GM19239 (cell line): ENCODE measurements around the gene CAPZB.

Experiments
- DNase-seq: peaks from one replicate; pipeline ENCODE4 v3.0.0; 2011; ENCODE audit warnings: low spot score; ENCODE audit not compliant: insufficient read length
- FAIRE-seq: peaks from 2 replicates; lab custom pipeline; 2011; peaks lifted over from hg19 to GRCh38; lab: Jason Lieb, UNC

The CAPZB gene

DNA sequence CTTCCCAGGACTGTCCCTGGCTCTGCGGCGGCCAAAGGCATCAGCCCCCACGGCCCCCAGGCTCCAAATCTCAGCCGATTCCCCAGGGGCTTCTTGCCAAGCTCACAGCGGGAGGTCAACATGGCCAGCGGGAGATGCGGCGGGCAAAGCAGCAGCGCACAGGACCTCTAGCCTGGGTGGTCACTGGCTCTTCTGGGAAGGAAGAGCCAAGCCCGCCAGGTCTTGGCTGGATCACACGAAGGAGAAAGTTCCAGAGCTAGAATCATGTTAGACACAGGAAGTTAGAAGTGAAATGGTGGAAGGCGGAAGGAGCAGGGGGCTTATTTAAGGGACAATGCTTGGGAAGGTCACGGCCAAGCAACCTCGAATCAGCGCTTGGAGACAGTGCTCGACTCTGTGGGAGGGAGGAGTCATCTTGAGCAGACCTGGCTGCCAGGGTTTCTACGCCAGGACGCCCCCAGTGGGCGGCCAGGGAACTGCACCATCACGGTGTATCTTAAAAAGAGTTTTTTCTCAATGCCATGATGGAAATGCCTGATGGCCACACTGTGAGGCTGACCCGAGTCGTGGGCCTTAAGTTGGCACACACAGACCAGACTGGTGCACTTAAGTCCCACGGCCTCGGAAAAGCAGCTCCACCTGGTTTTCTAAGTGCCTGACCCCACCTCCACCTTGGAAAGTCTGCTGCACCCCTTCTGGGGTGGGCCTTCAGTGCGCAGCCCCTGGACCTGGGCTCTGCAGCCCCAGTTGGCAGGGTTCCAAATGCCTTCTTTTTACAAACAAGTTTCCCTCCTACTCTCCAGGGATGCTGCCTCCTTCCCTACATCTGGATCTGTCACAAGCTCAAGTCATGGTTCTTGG, 143.9 kb downstream of the CAPZB start:
- peak; percentile 88 for FAIRE-seq

DNA sequence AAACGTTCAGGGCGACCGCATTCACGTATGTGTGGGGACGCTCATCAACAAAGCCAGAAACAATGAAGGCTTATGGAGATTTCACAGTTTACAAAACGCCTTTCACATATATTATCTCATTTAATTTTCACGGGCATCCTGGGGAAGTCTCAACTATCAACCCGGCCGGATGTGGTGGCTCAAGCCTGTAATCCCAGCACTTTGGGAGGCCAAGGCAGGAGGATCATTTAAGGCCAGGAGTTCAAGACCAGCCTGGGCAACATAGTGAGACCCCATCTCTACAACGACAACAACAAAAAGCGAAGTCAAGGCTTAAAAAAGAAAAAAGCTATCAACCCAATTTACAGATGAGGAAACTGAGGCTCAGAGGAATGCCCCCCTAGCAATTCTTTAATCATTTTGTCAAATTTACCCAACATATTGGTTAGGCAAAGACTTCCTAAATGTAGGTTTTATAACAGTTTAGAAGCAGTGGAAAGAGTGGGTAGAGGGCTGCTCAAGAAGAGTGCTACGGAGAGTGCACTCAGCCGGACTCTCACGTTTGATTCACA, 144.9 kb downstream of the CAPZB start:
- FAIRE-seq (no peak), DNase-seq (no peak)

More for the DNA sequence above, 143.9 kb downstream of the CAPZB start:
- DNase-seq: peak; percentile 90

DNA sequence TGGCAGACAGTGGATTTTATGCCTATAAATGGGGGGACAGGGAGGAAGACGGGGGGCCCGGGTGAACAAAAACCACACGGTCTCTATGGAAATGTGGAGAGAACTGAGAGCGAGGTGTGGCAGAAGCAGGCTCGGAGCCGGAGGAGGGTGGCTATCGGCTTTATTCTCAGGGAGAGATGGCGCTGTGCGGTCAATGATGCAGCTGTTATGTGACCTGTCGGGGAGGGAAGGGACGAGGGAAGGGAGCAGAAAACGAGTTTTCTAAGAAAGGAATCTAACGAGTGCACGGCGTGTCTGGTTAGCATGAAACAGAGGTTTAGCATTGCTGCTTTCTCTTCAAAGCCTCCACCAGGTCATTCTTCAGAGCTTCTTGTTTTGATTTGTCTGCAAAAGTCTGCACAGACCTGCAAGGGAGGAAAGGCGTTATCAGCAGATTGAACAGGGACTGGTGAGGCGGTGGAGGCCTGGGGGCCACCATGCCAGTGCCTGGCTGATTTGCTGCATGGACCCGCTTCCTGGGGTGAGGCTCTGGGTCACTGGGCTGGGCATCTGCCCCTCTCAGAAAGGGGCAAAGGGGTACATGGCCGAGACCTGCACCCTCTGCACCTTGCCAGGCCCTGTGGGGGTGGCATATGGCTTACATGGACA, 146.0 kb downstream of the CAPZB start:
- no peak for FAIRE-seq
- no peak for DNase-seq

DNA sequence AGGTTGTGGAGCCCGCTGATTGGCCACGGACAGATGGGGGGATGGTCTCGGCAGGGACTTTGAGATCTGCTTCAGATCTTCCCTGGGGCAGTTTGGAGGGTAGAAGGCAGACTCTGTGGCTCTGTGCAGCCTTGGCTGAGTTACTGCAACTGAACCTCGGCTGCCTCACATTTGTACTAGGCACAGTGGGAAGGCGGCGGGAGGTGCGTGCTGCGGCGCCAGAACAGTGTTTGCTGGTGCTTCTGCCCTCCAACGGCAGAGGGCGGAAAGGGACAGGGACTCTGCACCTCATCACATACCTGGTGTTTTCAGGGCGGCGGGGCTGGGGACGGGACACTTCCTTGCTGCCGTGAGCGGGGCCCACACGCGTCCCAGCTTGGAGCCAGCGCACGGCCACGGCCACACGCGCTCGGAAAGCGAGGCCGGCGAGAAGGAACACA, 147.0 kb downstream of the CAPZB start:
- FAIRE-seq (no peak), DNase-seq (no peak)

DNA sequence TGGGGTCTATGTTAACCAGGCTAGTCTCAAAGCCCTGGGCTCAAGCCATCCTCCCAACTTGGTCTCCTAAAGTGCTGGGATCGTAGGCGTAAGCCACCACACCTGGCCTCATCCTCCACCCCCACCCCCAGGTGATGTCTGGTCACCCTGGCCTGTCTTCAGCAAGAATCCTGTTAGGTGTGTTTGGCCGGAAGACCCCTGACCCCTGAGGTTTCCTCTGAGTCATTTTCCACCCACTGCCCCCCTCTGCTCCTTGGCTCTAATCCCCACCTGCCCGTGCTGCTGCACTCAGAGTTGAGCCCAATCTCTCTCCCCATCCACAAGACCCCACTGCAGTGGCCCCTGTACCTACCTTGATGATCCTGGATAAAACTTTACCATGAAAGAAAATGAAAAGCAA, 148.1 kb downstream of the CAPZB start:
- no peak for DNase-seq
- no peak for FAIRE-seq

DNA sequence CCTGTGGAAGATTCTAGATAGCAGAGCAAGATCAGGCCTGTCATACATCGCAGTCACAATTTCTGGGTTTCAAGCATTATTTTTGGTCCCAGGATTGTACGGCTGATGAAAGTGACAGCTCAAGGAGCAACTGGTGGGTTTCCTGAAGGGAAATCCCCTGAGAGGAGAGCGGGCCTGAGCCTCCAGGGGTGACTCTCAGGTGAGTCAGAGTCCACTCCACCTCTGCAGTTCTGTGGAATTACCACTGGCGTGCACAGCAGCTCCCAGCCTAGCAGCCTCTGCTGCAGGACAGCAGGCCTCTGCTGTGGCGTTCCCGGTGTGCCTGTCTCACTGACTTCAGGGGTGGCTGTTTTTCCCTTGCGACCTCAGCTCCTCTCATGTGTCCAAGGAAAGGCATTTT, 148.8 kb downstream of the CAPZB start:
- no peak for FAIRE-seq
- DNase-seq: no peak

DNA sequence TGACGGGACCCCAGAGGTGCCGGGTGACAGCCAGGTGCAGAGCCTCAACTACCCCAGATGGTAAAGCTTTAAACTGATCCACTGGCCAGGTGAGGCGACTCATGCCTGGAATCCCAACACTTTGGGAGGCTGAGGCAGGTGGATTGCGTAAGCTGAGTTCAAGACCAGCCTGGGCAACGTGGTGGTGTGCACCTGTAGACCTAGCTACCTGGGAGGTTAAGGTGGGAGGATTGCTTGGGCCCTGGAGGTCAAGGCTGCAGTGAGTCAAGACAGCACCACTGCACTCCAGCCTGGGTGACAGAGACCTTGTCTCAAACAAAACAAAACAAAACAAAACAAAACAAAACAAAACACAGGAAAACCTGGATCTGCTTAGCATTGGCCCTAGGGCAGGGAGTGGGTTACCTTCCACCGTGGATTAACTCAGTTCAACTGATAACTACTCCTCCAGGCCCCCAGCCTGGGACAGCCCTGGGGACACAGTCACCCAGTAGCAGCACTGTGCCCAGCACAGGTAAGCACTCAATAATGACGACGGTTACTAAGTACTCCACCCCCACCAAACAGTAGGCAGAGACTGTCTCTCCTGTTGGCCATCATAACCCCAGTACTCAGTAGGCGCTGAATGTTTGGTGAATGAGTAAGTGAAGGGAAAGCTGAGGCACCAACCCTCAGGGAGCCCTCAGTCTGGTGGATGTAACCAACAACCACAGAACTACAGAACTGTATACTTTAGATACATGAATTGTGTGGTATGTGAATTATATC, 151.6 kb downstream of the CAPZB start:
- DNase-seq: no peak
- FAIRE-seq: no peak

DNA sequence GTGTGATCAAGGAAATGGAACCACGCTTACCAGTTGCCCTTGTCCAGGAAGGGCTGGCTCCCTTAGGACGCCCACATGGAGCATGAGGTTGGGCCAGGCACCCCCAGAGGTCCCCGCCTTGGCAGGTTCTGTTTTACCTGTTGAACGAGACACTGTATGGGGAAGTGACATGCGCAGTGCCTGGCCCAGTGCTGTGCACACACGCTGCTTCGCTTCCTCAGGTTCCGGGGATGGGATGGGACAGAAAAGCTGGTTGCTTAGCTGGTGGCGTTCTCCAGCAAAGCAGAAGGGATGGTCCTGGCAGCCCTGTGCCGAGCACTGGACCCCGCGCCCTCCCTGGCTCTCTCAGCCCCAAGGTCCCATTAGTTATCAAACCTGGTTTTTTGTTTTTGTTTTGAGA, 152.5 kb downstream of the CAPZB start:
- no peak for FAIRE-seq

DNA sequence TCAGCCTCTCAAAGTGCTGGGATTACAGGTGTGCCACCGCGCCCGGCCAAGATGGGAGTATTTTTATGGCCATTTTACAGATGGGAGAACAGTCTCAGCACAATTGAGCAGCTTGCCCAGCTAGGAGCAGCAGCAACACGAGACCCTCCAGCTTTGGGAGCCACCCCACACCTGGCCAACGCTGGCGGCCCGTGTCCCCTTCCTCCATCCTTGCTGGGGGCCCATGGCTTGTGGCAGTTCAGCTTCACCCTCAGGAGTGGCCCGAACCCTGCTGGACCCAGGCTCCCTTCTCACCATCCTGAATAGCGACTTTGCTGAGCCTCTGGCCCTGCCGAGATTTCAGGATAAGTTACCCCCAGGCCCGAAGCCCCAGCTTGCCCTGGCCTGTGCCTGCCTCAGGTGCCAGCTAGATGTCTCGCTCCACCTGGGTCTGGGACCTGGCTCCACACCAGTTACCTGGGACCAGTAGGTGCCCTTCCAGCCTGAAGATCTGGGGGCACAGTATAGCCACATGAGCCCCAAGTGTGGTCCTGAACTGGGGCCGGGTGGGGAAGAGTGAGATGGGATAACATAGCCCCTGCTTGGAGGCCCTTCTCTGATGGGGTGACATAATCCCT, 154.0 kb downstream of the CAPZB start:
- FAIRE-seq (no peak), DNase-seq (no peak)

More for the DNA sequence above, 152.5 kb downstream of the CAPZB start:
- DNase-seq: no peak

DNA sequence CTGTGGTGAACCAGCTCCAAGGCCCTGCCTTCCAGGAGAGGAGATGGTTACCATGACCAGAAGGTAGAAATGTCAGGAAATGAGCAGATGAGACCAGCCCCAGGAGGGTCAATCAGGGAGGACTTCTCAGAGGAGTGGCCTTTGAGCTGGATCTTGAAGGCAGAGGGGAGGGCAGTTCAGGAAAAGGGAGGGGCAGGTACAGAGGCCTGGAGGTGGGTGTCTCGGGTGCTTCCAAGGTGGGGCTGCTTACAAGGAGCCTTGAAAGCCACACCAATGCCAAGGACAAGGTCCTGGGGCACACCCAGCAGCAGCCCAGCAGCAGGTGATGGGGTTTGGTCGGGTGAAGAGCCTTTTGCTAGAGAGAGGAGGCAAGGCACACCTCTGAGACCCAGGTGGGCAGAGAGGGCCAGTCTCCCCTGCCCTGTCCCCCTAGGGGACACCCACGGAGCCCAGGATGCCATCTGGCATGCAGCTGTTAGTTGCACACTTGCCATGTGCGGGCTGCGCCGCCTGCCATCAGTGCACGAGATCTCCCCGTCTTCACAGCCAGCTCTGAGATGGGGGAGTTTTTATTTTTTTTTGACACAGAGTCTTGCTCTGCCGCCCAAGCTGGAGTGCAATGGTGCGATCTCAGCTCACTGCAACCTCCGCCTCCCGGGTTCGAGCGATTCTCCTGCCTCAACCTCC, 154.7 kb downstream of the CAPZB start:
- FAIRE-seq: no peak
- no peak for DNase-seq

DNA sequence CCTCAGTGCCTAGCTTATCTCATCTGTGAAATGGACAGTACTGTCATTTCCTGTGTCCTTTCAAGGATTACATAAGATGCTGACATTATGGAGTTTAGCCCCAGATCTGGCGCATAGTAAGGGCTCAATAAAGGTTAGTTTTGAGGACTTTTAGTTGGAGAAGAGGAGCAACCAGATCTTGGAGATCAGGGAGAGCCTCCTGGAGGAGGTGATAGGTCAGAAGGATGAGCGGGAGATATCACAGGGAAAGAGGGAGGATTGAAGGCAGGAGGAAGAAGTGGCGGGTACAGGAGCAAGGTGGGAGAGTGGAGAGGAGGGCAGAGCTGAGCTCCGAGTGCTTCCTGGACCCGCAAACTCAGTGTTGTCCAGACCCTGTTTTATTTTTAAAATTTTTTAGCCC, 155.7 kb downstream of the CAPZB start:
- DNase-seq: no peak

DNA sequence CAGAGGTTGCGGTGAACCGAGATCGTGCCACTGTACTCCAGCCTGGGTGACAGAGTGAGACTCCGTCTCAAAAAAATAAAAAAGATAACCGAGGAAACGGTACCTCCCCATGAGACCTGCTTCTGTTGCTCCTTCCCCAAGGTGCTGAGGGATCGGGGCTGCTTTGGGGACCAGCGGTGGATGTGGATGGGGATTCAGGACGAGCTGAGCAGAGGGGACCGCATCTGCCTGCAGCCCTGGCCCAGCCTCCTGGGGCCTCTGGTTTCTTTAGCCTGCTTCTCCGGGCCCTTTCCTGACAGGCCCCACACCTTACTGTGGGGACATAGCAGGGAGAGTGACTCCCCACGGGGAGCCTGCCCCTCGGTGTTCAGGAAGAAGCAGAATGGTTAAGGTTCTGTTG, 156.2 kb downstream of the CAPZB start:
- no peak for DNase-seq
- FAIRE-seq: no peak

More for the DNA sequence above, 155.7 kb downstream of the CAPZB start:
- FAIRE-seq: no peak

DNA sequence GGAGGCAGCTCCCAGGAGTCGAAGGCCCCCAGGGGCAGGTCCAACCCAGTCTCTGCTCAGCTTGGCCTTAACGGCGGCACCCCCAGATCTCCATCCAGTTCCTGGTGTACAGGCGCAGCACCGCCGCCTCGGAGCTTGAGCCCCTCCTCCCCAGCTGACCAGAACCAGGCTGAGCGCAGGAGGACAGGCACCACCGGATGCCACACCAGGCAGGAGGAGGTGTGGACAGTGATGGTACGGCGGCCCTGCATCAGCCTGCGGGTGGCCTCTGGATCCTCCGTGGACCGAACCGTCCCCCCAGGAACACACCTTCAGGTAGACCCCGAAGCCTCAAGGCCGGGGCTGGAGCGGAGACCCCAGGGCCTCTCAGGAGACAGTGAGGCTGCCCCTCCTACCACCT, 156.9 kb downstream of the CAPZB start:
- DNase-seq: no peak

DNA sequence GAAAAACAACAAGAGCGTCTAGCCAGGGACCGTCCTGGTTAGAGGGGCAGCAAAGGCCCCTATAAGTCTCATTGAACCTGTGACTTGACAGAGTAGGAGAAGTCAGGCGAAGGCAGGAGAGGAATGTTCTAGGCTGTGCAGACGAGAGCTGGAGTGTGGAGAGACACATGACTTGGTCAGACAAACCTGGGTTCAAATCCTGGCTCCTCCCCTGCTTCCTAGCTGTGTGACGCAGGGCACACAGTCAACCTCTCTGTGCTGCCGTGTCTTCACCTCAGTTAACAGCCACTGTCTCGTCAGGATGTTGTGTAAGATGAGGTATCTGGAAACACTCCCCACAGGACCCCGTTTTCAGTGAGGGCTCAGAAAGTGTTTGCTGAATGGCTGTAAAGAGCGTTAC, 157.6 kb downstream of the CAPZB start:
- FAIRE-seq (no peak), DNase-seq (no peak)

More for the DNA sequence above, 156.9 kb downstream of the CAPZB start:
- FAIRE-seq: no peak

DNA sequence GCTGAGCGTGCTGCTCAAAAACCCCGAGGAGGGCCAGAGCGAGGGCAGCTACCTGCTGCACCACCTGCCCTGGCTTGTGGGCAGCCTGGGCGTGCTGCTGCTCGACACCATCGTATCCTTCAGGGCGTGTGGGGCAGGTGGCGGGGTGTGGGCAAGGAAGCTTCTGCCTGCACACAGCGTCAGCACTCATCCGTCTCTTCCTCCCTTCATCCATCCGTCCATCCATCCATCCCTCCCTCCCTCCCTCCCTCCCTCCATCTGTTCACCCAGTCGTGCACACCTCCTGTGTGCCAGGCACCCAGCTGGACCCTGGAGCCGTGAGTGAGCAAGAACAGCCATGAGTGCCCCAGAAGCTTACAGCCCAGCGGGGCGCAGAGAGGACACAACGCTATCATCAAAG, 158.0 kb downstream of the CAPZB start:
- no peak for DNase-seq
- FAIRE-seq: no peak

DNA sequence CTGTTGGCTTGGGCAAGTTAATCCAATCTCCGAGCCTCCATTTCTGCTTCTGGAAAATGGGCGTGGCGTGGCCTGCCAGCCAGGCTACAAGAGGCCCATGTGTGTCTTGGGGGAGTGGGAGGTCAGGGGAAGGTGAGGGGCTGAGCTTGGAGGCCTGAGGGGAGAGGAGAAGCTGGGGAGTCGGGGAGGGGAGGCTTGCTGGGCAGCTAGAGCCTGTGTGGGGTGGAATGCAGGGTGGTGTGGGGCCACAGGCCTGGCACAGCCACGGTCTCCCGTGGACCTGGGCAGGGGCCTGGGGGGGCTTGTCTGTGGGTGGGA, 158.6 kb downstream of the CAPZB start:
- FAIRE-seq (no peak), DNase-seq (no peak)

DNA sequence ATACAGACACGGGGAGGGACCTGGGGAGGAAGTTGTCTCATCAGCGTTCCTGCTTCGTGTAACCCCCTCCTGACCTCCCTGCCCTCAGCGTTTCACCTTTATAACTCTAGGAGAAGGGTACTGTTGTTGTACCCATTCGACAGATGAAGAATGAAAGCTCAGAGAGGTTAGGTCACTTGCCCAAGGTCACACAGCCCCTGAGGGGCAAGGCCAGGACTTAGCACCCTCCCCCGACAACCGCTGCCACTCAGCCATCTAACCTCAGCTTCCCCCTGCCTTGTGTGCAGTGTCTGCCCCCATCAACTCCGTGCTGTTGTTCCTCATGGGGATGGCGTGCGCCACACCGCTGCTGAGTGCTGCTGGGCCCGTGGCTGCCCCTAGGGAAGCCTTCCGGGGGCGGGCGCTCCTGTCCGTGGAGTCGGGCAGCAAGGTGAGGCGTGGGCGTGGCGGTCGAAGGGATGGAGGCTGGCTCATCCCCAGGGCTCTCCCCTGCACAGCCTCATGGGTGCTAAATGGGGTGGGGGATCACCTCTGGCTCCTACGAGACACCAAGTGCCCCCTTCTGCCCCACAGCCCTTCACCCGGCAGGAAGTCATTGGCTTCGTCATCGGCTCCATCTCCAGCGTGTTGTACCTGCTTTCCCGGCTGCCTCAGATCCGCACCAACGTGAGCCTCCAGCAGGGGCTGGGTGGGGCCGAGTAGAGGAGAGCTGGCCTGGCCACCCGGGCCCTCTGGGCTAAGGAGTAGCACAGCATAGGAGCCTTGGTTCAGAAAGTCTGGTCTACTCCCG, 159.2 kb downstream of the CAPZB start:
- FAIRE-seq: no peak
- no peak for DNase-seq

DNA sequence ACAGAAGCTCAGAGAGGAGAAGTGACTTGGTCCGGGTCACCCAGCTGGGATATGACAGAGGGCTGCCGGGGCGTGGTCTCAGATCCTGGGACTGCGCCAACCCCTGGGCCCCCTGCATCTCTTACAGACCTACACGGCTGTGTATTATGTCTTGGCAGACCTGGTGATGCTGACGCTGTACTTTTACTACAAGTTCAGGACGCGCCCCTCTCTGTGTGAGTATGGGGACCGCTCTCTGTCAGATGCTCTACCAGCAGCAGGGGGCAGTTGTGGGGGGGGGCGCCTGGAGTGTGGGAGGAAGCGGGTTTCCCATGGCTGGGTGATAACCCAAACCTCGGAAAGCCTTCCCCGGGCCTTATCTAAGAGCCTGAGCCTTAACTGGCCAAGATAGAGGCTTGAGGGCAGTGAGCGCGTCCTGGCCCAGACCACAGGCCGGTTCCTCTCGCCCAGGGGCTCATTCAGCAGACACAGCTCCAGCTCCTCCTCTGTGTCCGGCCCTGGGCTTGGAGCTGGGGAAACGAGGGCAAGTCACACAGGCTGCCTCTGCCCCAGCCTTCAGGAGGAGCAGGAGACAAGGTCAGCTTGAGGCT, 159.9 kb downstream of the CAPZB start:
- DNase-seq (no peak), FAIRE-seq (no peak)

DNA sequence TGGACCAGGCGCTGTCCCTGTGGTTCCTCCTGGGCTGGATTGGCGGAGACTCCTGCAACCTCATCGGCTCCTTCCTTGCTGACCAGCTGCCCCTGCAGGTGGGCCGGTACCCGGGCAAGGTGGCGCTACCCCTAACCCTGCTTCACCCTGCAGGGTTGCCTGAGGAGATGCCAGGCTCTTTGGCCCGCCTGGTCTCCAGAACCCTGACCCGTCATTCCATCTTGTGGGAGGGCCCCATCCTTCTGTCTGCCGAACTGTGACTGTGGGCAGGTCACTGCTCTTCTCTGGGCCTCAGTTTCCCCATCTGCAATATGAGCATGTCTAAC, 160.7 kb downstream of the CAPZB start:
- no peak for DNase-seq
- no peak for FAIRE-seq
